Nephron (organoid): ENCODE results near the gene WDR27.
"Not testable (repeated sequence)": the region's sequence is repeated elsewhere in the genome, so short reads cannot be mapped to it uniquely, and the experiment has no call there.

Experiments
- H3K27ac Mint-ChIP-seq, 3 experiments: 2 replicates each; pipeline ENCODE4 v1.8.0; 2020; ENCODE audit warnings: mixed read lengths in 3 of 3, mild to moderate bottlenecking in 2 of 3, moderate library complexity in 1 of 3
- H3K27me3 Mint-ChIP-seq: 2 replicates; pipeline ENCODE4 v1.8.0; 2021; ENCODE audit warnings: low read depth, mild to moderate bottlenecking, moderate library complexity, mixed read lengths
- H3K36me3 Mint-ChIP-seq: 2 replicates; pipeline ENCODE4 v1.8.0; 2020; ENCODE audit warnings: low read depth, mixed read lengths
- H3K4me1 Mint-ChIP-seq: 2 replicates; pipeline ENCODE4 v1.8.0; 2020; ENCODE audit warnings: mixed read lengths
- H3K4me3 Mint-ChIP-seq, 3 experiments: 2 replicates each; pipeline ENCODE4 v1.8.0; 2020; ENCODE audit warnings: mild to moderate bottlenecking in 3 of 3, mixed read lengths in 3 of 3, moderate library complexity in 2 of 3
- H3K9me3 Mint-ChIP-seq: 2 replicates; pipeline ENCODE4 v1.8.0; 2020; ENCODE audit warnings: mixed read lengths
- CTCF ChIP-seq, 3 experiments: fragments of 200-600 bp; sonication (generic); IDR thresholded peaks; one replicate each; pipeline ENCODE4 v1.5.0; 2021; ENCODE audit warnings: antibody characterized with exemption in 3 of 3; ENCODE audit not compliant: unreplicated experiment in 3 of 3

Gene WDR27

GRCh38 chr6:169445661-169446581, 255.9 kb downstream of the WDR27 start:
- Mint-ChIP-seq H3K27me3 (no peaks in the 10 kb centered on the region), H3K9me3 (no peaks in the 10 kb centered on the region), H3K4me1 (peaks cover 5% of the 10 kb centered on the region), H3K4me3 (no peak overlapping the region), H3K27ac (peak overlapping the region in 2 of 3 experiments; percentile 47 to 71), H3K36me3 (no peaks in the 10 kb centered on the region)
- TF ChIP-seq CTCF (IDR thresholded peaks at IDR 0.05; ENCODE audit: unreplicated experiment in 3 of 3): no peak

DNA sequence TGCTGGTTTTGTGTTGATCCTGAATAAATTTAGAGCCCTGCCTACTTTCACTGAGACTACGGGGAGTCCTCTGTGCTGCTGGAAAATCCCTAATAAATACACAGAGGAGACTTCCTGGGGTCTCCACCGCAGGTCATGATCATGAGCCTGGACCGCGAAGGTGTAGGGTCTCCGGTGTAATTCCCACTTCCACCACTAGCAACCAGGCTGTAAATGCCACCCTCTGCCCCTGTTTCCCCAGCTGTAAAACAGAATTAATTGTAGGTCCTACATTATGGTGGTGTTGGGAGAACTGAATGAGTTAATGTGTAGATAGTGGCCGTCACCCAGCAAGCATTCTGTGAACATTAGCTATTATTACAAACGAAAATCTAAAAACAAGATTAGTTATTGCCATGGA, 256.6 kb downstream of the WDR27 start:
- TF ChIP-seq CTCF (IDR thresholded peaks at IDR 0.05; ENCODE audit: unreplicated experiment in 3 of 3): no peak
- Mint-ChIP-seq H3K9me3 (no peaks in the 10 kb centered on the region), H3K4me3 (no peak overlapping the region), H3K36me3 (no peaks in the 10 kb centered on the region), H3K27ac (no peak overlapping the region), H3K4me1 (no peaks in the 10 kb centered on the region), H3K27me3 (no peaks in the 10 kb centered on the region)

- TF ChIP-seq CTCF (IDR thresholded peaks at IDR 0.05; ENCODE audit: unreplicated experiment in 3 of 3): no peak
- no peaks in the 10 kb centered on the region for H3K4me1 Mint-ChIP-seq
- no peak overlapping the region for H3K27ac Mint-ChIP-seq
- no peak overlapping the region for H3K4me3 Mint-ChIP-seq
- no peaks in the 10 kb centered on the region for H3K9me3 Mint-ChIP-seq
- H3K27me3 Mint-ChIP-seq: no peaks in the 10 kb centered on the region
- no peaks in the 10 kb centered on the region for H3K36me3 Mint-ChIP-seq
Measured at GRCh38 chr6:169441292-169441691, 260.5 kb downstream of the WDR27 start.

- H3K9me3 Mint-ChIP-seq: peaks cover 4% of the 10 kb centered on the region
- no peak overlapping the region for H3K27ac Mint-ChIP-seq
- H3K4me3 Mint-ChIP-seq: no peak overlapping the region
- no peak for TF ChIP-seq CTCF (IDR thresholded peaks at IDR 0.05; ENCODE audit: unreplicated experiment in 3 of 3)
- H3K27me3 Mint-ChIP-seq: no peaks in the 10 kb centered on the region
- no peaks in the 10 kb centered on the region for H3K36me3 Mint-ChIP-seq
- no peaks in the 10 kb centered on the region for H3K4me1 Mint-ChIP-seq
Measured at GRCh38 chr6:169439710-169440109, 262.1 kb downstream of the WDR27 start.

GRCh38 chr6:169434554-169434953, 267.3 kb downstream of the WDR27 start:
- not testable (repeated sequence) for H3K27ac Mint-ChIP-seq, H3K4me3 Mint-ChIP-seq

DNA sequence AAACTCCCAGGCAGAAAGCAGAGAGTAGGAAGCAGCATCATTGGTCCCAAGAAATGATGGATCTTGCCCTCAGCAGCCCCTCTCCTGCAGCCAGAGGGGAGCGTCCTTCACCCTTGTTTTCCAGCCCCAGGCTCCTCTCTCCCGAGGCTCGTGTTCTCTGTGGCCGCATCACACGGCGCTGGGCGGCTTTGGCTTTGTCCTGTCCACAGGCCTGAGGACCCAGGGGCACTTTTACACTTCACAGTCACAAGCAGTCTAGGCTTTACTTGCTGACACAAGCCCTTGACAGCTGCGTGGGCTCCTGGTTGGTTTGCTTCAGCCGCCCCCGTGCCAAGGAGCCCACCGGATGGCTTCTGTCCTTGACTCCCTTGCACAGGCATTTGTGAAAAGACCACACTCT, 272.8 kb downstream of the WDR27 start:
- no peak for TF ChIP-seq CTCF (IDR thresholded peaks at IDR 0.05; ENCODE audit: unreplicated experiment in 3 of 3)
- peak overlapping the region; percentile 95 to 99 (median 98) for H3K27ac Mint-ChIP-seq

More at GRCh38 chr6:169434554-169434953, 267.3 kb downstream of the WDR27 start:
- H3K4me1 Mint-ChIP-seq, H3K27me3 Mint-ChIP-seq: not testable (repeated sequence)
- peaks cover 28% of the 10 kb centered on the region for H3K36me3 Mint-ChIP-seq
- peaks cover 48% of the 10 kb centered on the region for H3K9me3 Mint-ChIP-seq

More for the DNA sequence above, 272.8 kb downstream of the WDR27 start:
- Mint-ChIP-seq H3K27me3 (peaks cover 5% of the 10 kb centered on the region), H3K4me3 (peak overlapping the region; percentile 15 to 53 (median 21)), H3K9me3 (peaks cover 43% of the 10 kb centered on the region), H3K36me3 (peaks cover 32% of the 10 kb centered on the region), H3K4me1 (peaks cover 22% of the 10 kb centered on the region)
